GM12878 (cell line): Measurements from ENCODE around the gene CAPN10. TPM values are rescaled to one million over a fixed set of nuclear protein-coding genes. Genes with fewer than 3 reads are reported as not detected.

Experiments used
- ATAC-seq: fragments of 200-7000 bp; cut with Tn5 transposase; 3 replicates; pipeline ENCODE4 v1.9.1; 2020; ENCODE audit warnings: mild to moderate bottlenecking, moderate library complexity
- BruUV-seq: library from RNA; stranded (reverse); fragments of 400-500 nt; replicated peaks from 2 replicates; lab custom pipeline; 2021; lab: Mats Ljungman, UMichigan
- CTCF ChIA-PET: fragments of 300-600 bp; sonication (Branson Sonifier 250); formaldehyde crosslinking; extraction: SDS; loops from one replicate; lab custom pipeline; 2021; ENCODE audit warnings: inconsistent platforms; lab: Yijun Ruan, JAX
- POLR2A ChIA-PET: fragments of 350-600 bp; formaldehyde crosslinking; extraction: SDS; loops from one replicate; lab custom pipeline; 2021; ENCODE audit warnings: inconsistent platforms; lab: Charles Lee
- RAD21 ChIA-PET: fragments of 300-600 bp; sonication (Branson Sonifier 250); formaldehyde crosslinking; loops from one replicate; lab custom pipeline; 2023; ENCODE audit warnings: antibody characterized with exemption; ENCODE audit not compliant: unreplicated experiment; lab: Charles Lee
- SMC1A ChIA-PET: fragments of 300-600 bp; sonication (Branson Sonifier 250); formaldehyde crosslinking; loops from one replicate; lab custom pipeline; 2023; ENCODE audit not compliant: unreplicated experiment, uncharacterized antibody; lab: Charles Lee
- DNase-seq: peaks from one replicate; pipeline ENCODE4 v3.0.0-alpha.2; 2011; ENCODE audit warnings: low read depth, low spot score
- FAIRE-seq: peaks from 3 replicates; lab custom pipeline; 2011; peaks lifted over from hg19 to GRCh38; lab: Jason Lieb, UNC
- H2AFZ ChIP-seq: 2 replicates; pipeline ENCODE4 v1.6.0; 2011; ENCODE audit warnings: low read depth, low read length, control low read depth; ENCODE audit not compliant: control insufficient read depth
- H3K27ac ChIP-seq: 2 replicates; pipeline ENCODE4 v1.5.1; 2011; ENCODE audit warnings: control low read depth; ENCODE audit not compliant: control insufficient read depth, insufficient read depth
- H3K27me3 ChIP-seq, 2 experiments: replicated peaks in 1 of 2; 2 replicates each; pipeline versions ENCODE4 v1.6.0 to v1.6.1; 2011; ENCODE audit warnings: low read length in 1 of 2; ENCODE audit not compliant: control insufficient read depth in 2 of 2, insufficient read depth in 2 of 2
- H3K36me3 ChIP-seq, 2 experiments: 2 replicates each; pipeline ENCODE4 v1.5.1; 2011; ENCODE audit warnings: low read length in 1 of 2; ENCODE audit not compliant: control insufficient read depth in 2 of 2, insufficient read depth in 2 of 2
- H3K4me1 ChIP-seq: 2 replicates; pipeline ENCODE4 v1.6.1; 2011; ENCODE audit warnings: mild to moderate bottlenecking, low read length, moderate library complexity, mixed read lengths; ENCODE audit not compliant: control insufficient read depth, insufficient read depth
- H3K4me2 ChIP-seq: 2 replicates; pipeline ENCODE4 v1.6.0; 2011; ENCODE audit warnings: control low read depth; ENCODE audit not compliant: control insufficient read depth, insufficient read depth
- H3K4me3 ChIP-seq: fragments of 200-600 bp; sonication (generic); 2 replicates; pipeline ENCODE4 v1.5.1; 2016
- H3K79me2 ChIP-seq: 2 replicates; pipeline ENCODE4 v1.6.0; 2011; ENCODE audit warnings: low read length; ENCODE audit not compliant: control insufficient read depth, insufficient read depth
- H3K9ac ChIP-seq: 2 replicates; pipeline ENCODE4 v1.8.0; 2011; ENCODE audit warnings: low read length, control low read depth, mixed read lengths; ENCODE audit not compliant: control insufficient read depth, insufficient read depth
- H3K9me3 ChIP-seq: replicated peaks from 3 replicates; pipeline ENCODE4 v1.5.1; 2011; ENCODE audit warnings: mild to moderate bottlenecking, low read length; ENCODE audit not compliant: control insufficient read depth, insufficient read depth
- H4K20me1 ChIP-seq: 2 replicates; pipeline ENCODE4 v1.6.0; 2011; ENCODE audit not compliant: control insufficient read depth, insufficient read depth
- BRCA1 ChIP-seq: IDR thresholded peaks from 2 replicates; pipeline ENCODE4 v1.6.1; 2011; ENCODE audit warnings: low read depth, low read length, improper control_type of control experiment
- CEBPZ ChIP-seq: fragments of 150-350 bp; IDR thresholded peaks from 2 replicates; pipeline ENCODE4 v1.6.1; 2016; ENCODE audit warnings: low read depth, low read length
- IRF4 ChIP-seq: IDR thresholded peaks from 2 replicates; pipeline ENCODE4 v1.6.1; 2011; ENCODE audit warnings: low read depth, low read length
- MTA2 ChIP-seq: fragments of 450-650 bp; IDR thresholded peaks from 2 replicates; pipeline ENCODE4 v1.6.1; 2016; ENCODE audit warnings: low read depth, mild to moderate bottlenecking, moderate library complexity
- MXI1 ChIP-seq: fragments of 150-350 bp; IDR thresholded peaks from 2 replicates; pipeline ENCODE4 v1.6.1; 2011; ENCODE audit warnings: low read depth, mild to moderate bottlenecking, inconsistent platforms, low read length, improper control_type of control experiment
- NBN ChIP-seq: fragments of 450-650 bp; IDR thresholded peaks from 2 replicates; pipeline ENCODE4 v1.6.1; 2016
- NFIC ChIP-seq: IDR thresholded peaks from 2 replicates; pipeline ENCODE4 v1.6.1; 2012; ENCODE audit warnings: low read depth, mild to moderate bottlenecking, inconsistent platforms, low read length, moderate library complexity
- PAX5 ChIP-seq: IDR thresholded peaks from 2 replicates; pipeline ENCODE4 v1.6.1; 2011; ENCODE audit warnings: low read depth, low read length, borderline replicate concordance
- RAD51 ChIP-seq: fragments of 450-650 bp; IDR thresholded peaks from 2 replicates; pipeline ENCODE4 v1.6.1; 2016; ENCODE audit warnings: moderate library complexity, mild to moderate bottlenecking, inconsistent platforms
- RFX5 ChIP-seq: IDR thresholded peaks from 2 replicates; pipeline ENCODE4 v1.6.1; 2011; ENCODE audit warnings: low read depth, low read length, improper control_type of control experiment
- TBL1XR1 ChIP-seq: IDR thresholded peaks from 2 replicates; pipeline ENCODE4 v1.6.1; 2012; ENCODE audit warnings: low read depth, low read length, improper control_type of control experiment
- ZBED1 ChIP-seq: IDR thresholded peaks from 2 replicates; pipeline ENCODE4 v1.6.1; 2016; ENCODE audit warnings: borderline replicate concordance
- ZNF274 ChIP-seq: IDR thresholded peaks from one replicate; pipeline ENCODE4 v1.8.0; 2011; ENCODE audit not compliant: insufficient read length, insufficient read depth
- WGBS: methylation state at CpG from one replicate; pipeline ENCODE4 v1.1.6; 2016; ENCODE audit warnings: low lambda C conversion rate; ENCODE audit not compliant: insufficient replicate concordance, insufficient coverage; ENCODE audit errors: missing lambda C conversion rate; 5-methylcytosine and 5-hydroxymethylcytosine counted together
- in situ Hi-C: fragments of 300-500 bp; cut with MboI; formaldehyde crosslinking; loops from 9 replicates; pipeline ENCODE4 v1.14.3; 2018; ENCODE audit warnings: mixed read lengths
- intact Hi-C: fragments of 100-400 bp; cut with micrococcal nuclease; formaldehyde crosslinking; loops from one replicate; pipeline ENCODE4 v1.14.2; 2022; ENCODE audit not compliant: unreplicated experiment
- polyA plus RNA-seq, 11 experiments: library from polyadenylated mRNA; depleted of rRNA in 4 of 11; unstranded in 6 of 11; stranded (reverse) in 5 of 11; fragments of >200 nt; fragmentation: Nextera tagmentation in 4 of 11; fragmentation: Illumina TruSeq in 1 of 11; extraction: Ambion mirVana in 4 of 11; extraction: Trizol in 1 of 11; gene quantifications; 1 replicate in 1 of 11; 2 replicates in 10 of 11; pipeline versions ENCODE4 v1.2.1 to v1.2.3, GENCODE V29; 2011 to 2016; ENCODE audit warnings: inconsistent platforms in 2 of 11, missing spikeins in 2 of 11, low read depth in 1 of 11
- total RNA-seq, 4 experiments: library from RNA; depleted of rRNA in 3 of 4; stranded (reverse); fragments of >200 nt in 3 of 4; fragmentation: Illumina TruSeq in 1 of 4; extraction: Trizol in 1 of 4; gene quantifications; 2 replicates each; pipeline versions ENCODE4 v1.2.1 to v1.2.3, GENCODE V29; 2013 to 2021
- TF ChIP-seq, protein P1 (sequence below): fragments of 450-650 bp; IDR thresholded peaks from 2 replicates; pipeline ENCODE4 v1.6.1; 2017; ENCODE audit warnings: mild to moderate bottlenecking, moderate library complexity

CAPN10 gene
- total and polyA plus RNA-seq, 10 of the 15 experiments (the other 5 are each of a cell fraction or from before 2014, with no cell fraction given): 0.37 to 40.6 (median 17.5) TPM

DNA sequence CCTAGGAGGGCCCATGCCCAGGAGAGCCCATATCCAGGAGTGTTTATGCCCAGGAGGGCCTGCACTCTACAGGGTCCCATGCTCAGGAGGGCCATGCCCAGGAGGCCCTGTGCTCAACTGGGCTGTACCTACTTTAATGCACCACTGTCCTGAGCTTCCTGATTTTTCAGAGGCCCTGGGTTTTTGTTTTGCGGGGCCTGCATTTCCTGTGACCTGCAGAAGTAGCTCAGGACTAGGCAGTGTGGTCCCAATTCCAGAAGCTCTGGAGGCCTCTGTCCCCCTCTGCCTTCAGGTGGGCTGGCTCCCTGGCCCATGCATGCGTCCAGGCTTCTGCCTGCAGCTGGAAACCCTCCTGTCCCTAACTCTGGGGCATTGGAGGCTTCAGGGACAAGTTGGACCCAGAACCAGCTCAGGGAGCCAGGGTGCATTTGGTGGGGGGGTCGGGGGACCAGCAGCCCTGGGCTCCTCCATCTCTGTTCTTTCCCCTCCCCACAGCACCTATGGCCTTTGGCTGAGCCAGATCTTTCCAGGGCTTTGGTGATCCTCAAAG, 49.5 kb downstream of the CAPN10 start:
- Histone ChIP-seq H3K4me3 (no peak overlapping the region), H3K9me3 (peaks cover 2% of the 10 kb centered on the region; the same call in 1 of the 3 replicates), H2AFZ (no peak overlapping the region), H3K9ac (no peak overlapping the region), H3K79me2 (no peaks in the 10 kb centered on the region), H3K27me3 (no peaks in the 10 kb centered on the region), H3K27ac (no peak overlapping the region), H3K36me3 (no peaks in the 10 kb centered on the region), H4K20me1 (no peaks in the 10 kb centered on the region), H3K4me1 (no peaks in the 10 kb centered on the region), H3K4me2 (no peak overlapping the region)
- intact Hi-C loops (no loop called here), in situ Hi-C loops (no loop called here)
- SMC1A ChIA-PET: no interaction called here
- BruUV-seq: no TSS peak
- TF ChIP-seq MTA2 (no peak), RFX5 (no peak), CEBPZ (no peak), IRF4 (no peak), TBL1XR1 (no peak), NBN (no peak), ZBED1 (no peak), NFIC (no peak), RAD51 (no peak), MXI1 (no peak), ZNF274 (no peak), BRCA1 (no peak), PAX5 (no peak)
- TF ChIP-seq, protein P1, sequence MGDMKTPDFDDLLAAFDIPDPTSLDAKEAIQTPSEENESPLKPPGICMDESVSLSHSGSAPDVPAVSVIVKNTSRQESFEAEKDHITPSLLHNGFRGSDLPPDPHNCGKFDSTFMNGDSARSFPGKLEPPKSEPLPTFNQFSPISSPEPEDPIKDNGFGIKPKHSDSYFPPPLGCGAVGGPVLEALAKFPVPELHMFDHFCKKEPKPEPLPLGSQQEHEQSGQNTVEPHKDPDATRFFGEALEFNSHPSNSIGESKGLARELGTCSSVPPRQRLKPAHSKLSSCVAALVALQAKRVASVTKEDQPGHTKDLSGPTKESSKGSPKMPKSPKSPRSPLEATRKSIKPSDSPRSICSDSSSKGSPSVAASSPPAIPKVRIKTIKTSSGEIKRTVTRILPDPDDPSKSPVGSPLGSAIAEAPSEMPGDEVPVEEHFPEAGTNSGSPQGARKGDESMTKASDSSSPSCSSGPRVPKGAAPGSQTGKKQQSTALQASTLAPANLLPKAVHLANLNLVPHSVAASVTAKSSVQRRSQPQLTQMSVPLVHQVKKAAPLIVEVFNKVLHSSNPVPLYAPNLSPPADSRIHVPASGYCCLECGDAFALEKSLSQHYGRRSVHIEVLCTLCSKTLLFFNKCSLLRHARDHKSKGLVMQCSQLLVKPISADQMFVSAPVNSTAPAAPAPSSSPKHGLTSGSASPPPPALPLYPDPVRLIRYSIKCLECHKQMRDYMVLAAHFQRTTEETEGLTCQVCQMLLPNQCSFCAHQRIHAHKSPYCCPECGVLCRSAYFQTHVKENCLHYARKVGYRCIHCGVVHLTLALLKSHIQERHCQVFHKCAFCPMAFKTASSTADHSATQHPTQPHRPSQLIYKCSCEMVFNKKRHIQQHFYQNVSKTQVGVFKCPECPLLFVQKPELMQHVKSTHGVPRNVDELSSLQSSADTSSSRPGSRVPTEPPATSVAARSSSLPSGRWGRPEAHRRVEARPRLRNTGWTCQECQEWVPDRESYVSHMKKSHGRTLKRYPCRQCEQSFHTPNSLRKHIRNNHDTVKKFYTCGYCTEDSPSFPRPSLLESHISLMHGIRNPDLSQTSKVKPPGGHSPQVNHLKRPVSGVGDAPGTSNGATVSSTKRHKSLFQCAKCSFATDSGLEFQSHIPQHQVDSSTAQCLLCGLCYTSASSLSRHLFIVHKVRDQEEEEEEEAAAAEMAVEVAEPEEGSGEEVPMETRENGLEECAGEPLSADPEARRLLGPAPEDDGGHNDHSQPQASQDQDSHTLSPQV: no peak
- 36% methylated on average over 3 of the region's 3 CpGs for WGBS
- CTCF ChIA-PET: no interaction called here
- RAD21 ChIA-PET: no interaction called here
- ATAC-seq (no peak), DNase-seq (no peak), FAIRE-seq (no peak)
- POLR2A ChIA-PET: no interaction called here
